Pulmonary artery endothelial cell (primary cell): Measurements from ENCODE around the gene BMP2K. TPM values are rescaled to one million over a fixed set of nuclear protein-coding genes. Genes with fewer than 3 reads are reported as not detected.

Source experiments
- DNase-seq: peaks from one replicate; pipeline ENCODE4 v3.0.0-alpha.2; 2011; ENCODE audit warnings: low read depth, low spot score
- total RNA-seq: library from RNA; depleted of rRNA; stranded (reverse); fragments of >200 nt; gene quantifications from 2 replicates; pipeline ENCODE4 v1.2.3, GENCODE V29; 2014

BMP2K gene
- total RNA-seq, 1 donor from 2014 or later, result 32.2 TPM

DNA sequence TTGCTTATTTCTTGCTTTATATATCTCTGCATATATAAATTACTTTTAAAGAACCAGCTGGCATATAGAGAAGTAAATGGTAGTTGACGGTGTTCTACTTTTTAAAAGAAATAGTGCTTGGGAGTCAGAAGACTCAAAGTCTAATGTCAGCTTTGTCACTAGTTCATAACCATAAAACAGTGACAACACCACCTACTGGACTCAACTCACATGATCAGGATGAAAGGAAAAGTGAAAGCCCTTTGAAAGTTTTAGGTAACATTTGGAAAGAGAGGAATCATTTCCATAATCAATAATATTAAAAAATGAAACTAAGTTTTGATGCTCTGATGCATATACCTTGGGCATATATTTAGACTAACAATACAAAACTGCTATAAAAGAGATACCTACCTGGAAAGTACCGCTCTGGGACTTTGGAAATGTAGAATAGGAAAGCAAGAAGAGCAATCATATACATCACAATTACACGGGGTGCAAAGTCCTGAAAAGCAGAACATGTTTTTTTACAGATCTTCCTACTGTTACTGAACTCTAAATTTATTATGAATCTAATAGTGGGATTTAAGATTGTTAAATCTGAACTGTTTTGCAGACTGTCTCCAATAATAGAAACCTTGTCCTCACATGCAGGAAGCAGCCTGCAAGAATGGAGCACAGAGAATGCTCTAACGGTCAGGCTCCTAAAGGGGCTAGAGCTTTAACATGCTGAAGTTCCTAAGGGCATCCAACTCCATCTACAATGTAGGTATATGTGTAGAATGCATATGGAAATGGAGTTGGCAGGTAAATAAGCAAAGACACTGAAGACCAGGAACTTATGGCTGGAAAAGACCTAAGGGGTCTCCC lies 147.5 kb downstream of the BMP2K start:
- DNase-seq, result no peak

GRCh38 chr4:78926826-78927225 lies 150.7 kb downstream of the BMP2K start:
- DNase-seq, result no peak

DNA sequence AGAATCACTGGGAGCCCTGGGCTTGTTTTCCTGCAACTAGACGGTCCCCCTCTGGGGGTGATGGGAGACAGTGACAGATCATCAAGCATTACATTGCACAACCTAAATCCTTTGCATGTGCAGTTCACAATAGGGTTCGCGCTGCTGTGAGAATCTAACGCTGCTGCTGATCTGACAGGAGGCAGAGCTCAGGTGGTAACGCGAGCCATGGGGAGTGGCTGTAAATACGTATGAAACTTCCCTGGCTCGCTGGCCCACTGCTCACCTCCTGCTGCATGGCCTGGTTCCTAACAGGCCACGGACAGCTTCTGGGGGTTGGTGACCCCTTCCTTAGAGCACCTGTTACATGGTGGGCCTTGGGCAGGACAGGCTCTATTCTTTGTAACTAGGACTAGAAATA lies 152.7 kb downstream of the BMP2K start:
- DNase-seq, result no peak

GRCh38 chr4:78930016-78930629 lies 154.0 kb downstream of the BMP2K start:
- no peak for DNase-seq

GRCh38 chr4:78936989-78937388 lies 160.8 kb downstream of the BMP2K start:
- DNase-seq, result no peak

GRCh38 chr4:78937837-78938236 lies 161.7 kb downstream of the BMP2K start:
- no peak for DNase-seq

DNA sequence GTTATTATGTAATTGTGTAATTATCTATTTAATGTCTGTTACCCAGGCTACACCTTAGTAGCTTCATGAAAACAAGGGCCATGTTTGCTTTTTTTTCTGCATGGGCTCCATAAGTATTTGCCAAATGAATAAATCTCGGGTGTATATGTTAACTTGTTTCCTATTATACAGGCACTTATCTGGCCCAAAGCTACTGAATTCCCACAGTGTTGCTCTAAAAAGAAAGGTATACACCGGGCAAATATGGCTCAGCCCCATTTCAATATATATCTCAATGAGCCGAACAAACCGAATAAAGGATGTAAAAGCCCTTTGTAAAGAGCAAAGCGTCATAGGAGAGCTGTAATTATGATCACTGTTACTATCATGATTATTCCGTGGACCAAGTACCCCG lies 162.3 kb downstream of the BMP2K start:
- no peak for DNase-seq

- peak; percentile 29 for DNase-seq
Measured at GRCh38 chr4:78938868-78939666, 162.9 kb downstream of the BMP2K start, which contains the start of gene PAQR3. Gene PAQR3, minus strand, starts transcription at chr4:78939438. Its CDS starts 214 bp downstream, at chr4:78939224.

- DNase-seq, result no peak
Measured at GRCh38 chr4:78939667-78940008, 163.5 kb downstream of the BMP2K start.

GRCh38 chr4:78940752-78941151 lies 164.6 kb downstream of the BMP2K start:
- DNase-seq, result no peak

DNA sequence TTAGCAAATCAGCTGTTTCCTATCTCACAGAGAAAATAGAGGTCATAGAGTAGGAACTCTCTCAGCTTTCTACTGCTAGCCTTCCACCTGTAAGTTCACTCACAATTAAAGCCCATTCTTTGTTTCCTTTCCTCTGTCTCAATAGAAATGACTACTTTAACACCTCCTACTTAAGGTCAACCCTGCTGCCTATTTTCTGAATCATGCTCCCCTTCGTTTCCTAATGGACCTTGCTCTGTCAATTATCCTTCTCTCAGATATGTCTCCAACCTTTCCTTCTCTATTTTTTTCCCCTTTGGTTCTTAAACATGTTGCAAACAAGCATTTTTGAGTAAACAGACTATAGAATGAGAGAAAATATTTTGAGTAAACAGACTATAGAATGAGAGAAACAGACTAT lies 168.2 kb downstream of the BMP2K start:
- no peak for DNase-seq

DNA sequence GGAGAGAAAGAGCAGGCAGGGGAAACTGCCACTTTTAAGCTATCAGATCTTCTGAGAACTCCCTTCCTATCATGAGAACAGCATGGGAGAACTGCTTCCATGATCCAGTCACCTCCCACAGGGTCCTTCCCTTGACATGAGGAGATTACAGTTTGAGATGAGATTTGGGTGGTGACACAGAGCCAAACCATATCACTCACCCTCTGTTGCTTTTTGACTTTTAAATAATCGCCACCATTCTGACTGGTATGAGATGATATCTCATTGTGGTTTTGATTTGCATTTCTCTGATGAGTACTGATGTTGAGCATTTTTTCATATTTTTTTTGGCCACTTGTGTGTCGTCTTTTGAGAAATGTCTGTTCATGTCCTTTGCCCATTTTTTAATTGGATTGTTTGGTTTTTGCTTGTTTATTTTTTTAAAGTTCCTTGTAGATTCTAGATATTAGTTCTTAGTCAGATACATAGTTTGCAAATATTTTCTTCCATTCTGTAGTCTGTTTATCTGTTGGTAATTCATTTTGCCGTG lies 169.6 kb downstream of the BMP2K start:
- DNase-seq, result no peak

DNA sequence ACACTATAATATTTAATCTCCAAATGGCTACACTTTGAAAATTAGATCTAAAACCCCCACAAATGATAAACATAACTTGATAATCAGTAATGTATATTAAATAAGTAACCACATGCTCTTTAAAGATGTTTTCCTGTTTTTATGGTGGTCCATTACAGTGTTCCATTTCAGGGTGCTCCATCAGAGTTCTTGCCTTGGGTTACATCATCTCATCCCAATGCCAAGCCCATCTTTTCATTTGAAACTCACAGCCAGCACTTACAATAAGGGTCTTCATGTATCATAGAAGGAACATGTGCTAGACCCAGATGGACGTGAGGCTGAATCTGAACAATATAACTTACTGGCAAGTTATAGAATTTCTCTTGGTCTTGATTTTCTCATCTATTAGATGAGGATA lies 173.6 kb downstream of the BMP2K start:
- no peak for DNase-seq

GRCh38 chr4:78951862-78952472 lies 175.8 kb downstream of the BMP2K start:
- DNase-seq, result no peak

DNA sequence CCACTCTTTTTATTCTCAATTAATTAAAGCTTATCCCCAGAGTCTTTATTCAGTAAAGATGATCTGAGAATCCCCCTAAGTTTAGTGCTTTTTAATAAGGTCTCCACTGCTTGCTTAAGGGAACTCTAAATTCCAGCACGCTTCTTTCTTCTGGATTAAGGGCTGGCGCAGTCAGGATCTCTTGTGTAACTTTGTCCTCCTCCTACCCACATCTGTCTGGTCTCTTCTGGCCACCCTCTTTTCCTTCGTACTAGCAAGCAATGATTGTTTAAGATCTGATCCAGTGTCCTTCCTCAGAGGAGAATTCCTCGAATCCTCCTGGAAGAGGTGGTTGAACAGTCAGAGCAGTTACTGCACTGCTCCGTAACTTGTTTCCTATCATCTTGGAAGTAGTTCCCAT lies 177.1 kb downstream of the BMP2K start:
- DNase-seq, result no peak

DNA sequence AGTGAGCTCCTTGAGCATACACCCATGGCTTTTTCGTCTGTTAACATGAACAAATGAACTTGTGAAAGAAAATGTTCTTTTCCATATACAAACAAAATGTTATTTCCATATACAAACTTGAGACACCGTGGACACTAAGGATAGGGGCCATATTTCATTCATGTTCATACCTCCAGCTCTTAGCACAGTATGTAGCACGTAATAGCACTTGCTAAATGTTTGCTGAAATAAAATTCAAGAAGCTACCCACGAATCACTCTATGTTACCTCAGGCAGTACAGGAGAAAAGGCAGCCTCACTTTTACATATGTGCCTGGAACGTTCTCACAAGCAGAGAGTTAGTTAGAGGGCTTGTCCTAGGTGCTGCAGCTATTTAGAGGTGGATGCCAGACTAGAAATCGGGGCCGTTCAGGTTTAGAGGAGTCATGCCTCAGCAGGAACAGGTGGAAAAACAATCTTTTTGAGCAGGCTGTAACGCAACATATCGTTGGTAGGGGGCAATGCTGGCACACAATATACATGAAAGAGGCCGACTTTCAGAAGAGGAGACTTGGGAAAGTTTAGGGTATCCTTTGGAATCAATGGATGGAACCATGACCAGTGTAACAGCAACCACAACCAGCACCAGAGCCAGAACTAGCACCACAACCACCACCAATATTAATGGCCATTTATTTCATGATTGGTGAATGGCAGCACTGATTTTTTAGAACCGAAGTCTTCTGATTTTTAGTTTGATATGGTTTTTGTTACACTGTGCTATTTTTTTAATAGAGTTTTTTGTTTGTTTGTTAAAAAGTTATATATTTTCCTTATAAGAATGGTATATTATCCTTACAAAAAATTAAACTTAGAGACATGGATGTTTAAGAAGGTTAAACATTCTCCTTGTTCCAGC lies 177.9 kb downstream of the BMP2K start:
- no peak for DNase-seq

DNA sequence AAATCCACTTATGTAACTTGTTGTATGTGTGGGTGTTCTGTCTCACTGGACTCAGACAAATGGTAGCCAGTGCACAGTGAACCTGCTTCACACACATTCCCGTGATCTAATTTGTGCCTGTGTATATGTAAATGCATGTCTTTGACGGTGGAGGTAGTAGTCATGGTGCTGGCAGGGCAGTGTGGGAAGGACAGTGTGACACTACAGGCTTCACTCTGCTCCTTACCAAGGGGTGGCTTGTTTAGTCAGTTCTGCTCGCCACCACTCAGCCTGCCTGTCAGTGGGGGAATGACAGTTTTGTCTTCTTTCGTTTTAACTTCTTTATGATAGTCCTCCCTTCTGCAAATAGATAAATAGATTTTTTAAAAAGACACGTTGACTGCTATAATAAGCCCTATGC lies 180.8 kb downstream of the BMP2K start:
- no peak for DNase-seq

DNA sequence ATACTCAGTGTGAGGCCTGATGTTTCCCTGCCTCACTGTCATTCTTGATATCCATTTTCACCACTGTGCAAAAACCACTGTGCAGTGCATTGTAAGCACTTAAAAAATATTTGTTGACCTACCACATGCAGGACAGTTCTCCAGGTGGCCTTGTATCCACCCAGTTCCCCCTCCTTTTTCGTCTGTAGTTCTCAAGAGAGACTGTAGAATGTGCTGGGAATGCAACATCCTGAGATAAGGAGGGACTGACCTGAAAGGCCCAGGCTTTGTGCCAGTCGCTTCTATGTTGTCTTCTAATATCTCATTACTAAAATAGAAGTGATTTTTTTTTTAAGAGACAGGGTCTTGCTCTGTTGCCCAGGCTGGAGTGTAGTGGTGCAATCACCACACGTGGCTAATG lies 184.8 kb downstream of the BMP2K start:
- no peak for DNase-seq
